ENCODE measurements around the gene EDC4.

Gene EDC4

GRCh38 chr16:67930678-67931211 is 57.9 kb downstream of the EDC4 start:
- ATAC-seq: no peak
- no peak for DNase-seq
